ENCODE data around the gene ITPR1. TPM values are rescaled to one million over a fixed set of nuclear protein-coding genes. Genes with fewer than 3 reads are reported as not detected.

Gene ITPR1
- total and polyA plus RNA-seq, 10 of the 15 experiments (the other 5 are each of a cell fraction or from before 2014, with no cell fraction given): 12.2 to 239 (median 28.4) TPM

DNA sequence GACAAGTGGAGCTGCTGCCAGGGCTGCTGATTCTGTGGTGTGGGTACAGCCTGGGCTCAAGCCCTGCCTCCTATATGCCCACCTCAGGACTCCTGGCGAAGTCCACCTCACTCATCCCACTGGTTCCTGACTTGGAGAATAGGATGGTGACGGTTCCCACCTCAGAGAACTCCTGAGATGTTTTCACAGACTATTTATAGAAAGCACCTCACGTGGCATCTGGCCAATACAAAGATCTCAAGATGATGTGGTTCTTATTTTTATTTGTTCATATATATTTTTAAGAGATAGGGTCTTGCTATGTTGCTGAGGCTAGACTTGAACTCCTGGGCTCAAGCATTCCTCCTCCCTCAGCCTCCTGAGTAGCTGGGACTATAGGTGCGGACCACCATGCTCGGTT lies 249.2 kb downstream of the ITPR1 start:
- RAD21 ChIA-PET (ENCODE audit: unreplicated experiment): no interaction called here
- in situ Hi-C loops (cut with MboI): no loop called here

More for the DNA sequence above, 249.2 kb downstream of the ITPR1 start:
- BruUV-seq (replicated peaks): no TSS peak
- FAIRE-seq (no peak), DNase-seq (ENCODE audit: low read depth, low spot score) (no peak), ATAC-seq (no peak)
- Histone ChIP-seq H3K27me3 (replicated peaks in 1 of 2; ENCODE audit: control insufficient read depth in 2 of 2, insufficient read depth in 2 of 2, low read length in 1 of 2) (no peaks in the 10 kb centered on the region), H2AFZ (ENCODE audit: control insufficient read depth, low read depth, low read length) (no peak overlapping the region), H3K27ac (ENCODE audit: control insufficient read depth, insufficient read depth) (no peak overlapping the region), H3K4me1 (ENCODE audit: control insufficient read depth, insufficient read depth, low read length) (peaks cover 3% of the 10 kb centered on the region; the same call in 1 of the 2 replicates), H3K9ac (ENCODE audit: control insufficient read depth, insufficient read depth, low read length) (no peak overlapping the region), H4K20me1 (ENCODE audit: control insufficient read depth, insufficient read depth) (no peaks in the 10 kb centered on the region), H3K4me3 (no peak overlapping the region), H3K4me2 (ENCODE audit: control insufficient read depth, insufficient read depth) (no peak overlapping the region), H3K36me3 (ENCODE audit: control insufficient read depth in 2 of 2, insufficient read depth in 2 of 2, low read length in 1 of 2) (peaks cover 6 to 11% of the 10 kb centered on the region in 2 experiments; a peak in 3 of 4 replicates), H3K79me2 (ENCODE audit: control insufficient read depth, insufficient read depth, low read length) (no peaks in the 10 kb centered on the region), H3K9me3 (replicated peaks; ENCODE audit: control insufficient read depth, insufficient read depth, low read length) (no peaks in the 10 kb centered on the region)
- POLR2A ChIA-PET: no interaction called here
- 83% methylated on average over 5 of the region's 5 CpGs for WGBS (ENCODE audit: insufficient coverage, insufficient replicate concordance, low lambda C conversion rate, missing lambda C conversion rate)
- TF ChIP-seq MYC (IDR thresholded peaks at IDR 0.05; ENCODE audit: insufficient read depth, insufficient read length, insufficient replicate concordance, low read length, severe bottlenecking) (no peak), YBX1 (IDR thresholded peaks at IDR 0.05) (no peak), GABPA (IDR thresholded peaks at IDR 0.05; ENCODE audit: low read depth) (no peak), BCLAF1 (IDR thresholded peaks at IDR 0.05) (no peak), CBX5 (IDR thresholded peaks at IDR 0.05; ENCODE audit: low read depth) (no peak), STAT3 (IDR thresholded peaks at IDR 0.05; ENCODE audit: low read depth, low read length) (no peak), POLR2A (IDR thresholded peaks at IDR 0.05; ENCODE audit: low read depth, low read length) (no peak), CEBPB (IDR thresholded peaks at IDR 0.05; ENCODE audit: borderline replicate concordance in 1 of 2, low read depth in 2 of 2, low read length in 2 of 2) (no peak), CREB1 (IDR thresholded peaks at IDR 0.05; ENCODE audit: low read depth) (no peak), ASH2L (IDR thresholded peaks at IDR 0.05; ENCODE audit: borderline replicate concordance, low read depth) (no peak), HDGF (IDR thresholded peaks at IDR 0.05) (no peak), RB1 (IDR thresholded peaks at IDR 0.05; ENCODE audit: borderline replicate concordance) (no peak)
- TF ChIP-seq, protein P1, sequence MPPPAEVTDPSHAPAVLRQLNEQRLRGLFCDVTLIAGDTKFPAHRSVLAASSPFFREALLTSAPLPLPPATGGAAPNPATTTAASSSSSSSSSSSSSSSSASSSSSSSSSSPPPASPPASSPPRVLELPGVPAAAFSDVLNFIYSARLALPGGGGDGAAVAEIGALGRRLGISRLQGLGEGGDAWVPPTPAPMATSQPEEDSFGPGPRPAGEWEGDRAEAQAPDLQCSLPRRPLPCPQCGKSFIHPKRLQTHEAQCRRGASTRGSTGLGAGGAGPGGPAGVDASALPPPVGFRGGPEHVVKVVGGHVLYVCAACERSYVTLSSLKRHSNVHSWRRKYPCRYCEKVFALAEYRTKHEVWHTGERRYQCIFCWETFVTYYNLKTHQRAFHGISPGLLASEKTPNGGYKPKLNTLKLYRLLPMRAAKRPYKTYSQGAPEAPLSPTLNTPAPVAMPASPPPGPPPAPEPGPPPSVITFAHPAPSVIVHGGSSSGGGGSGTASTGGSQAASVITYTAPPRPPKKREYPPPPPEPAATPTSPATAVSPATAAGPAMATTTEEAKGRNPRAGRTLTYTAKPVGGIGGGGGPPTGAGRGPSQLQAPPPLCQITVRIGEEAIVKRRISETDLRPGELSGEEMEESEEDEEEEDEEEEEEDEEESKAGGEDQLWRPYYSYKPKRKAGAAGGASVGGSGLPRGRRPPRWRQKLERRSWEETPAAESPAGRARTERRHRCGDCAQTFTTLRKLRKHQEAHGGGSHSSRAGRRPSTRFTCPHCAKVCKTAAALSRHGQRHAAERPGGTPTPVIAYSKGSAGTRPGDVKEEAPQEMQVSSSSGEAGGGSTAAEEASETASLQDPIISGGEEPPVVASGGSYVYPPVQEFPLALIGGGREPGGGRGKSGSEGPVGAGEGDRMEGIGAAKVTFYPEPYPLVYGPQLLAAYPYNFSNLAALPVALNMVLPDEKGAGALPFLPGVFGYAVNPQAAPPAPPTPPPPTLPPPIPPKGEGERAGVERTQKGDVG (CRISPR knock-in tag; IDR thresholded peaks at IDR 0.05): no peak
- CTCF ChIA-PET: no interaction called here
- SMC1A ChIA-PET (ENCODE audit: uncharacterized antibody, unreplicated experiment): interaction anchor here (1.1 to 1.8 kb wide), 2 partner anchors 8 to 13 kb away, joined by 4 to 6 read pairs; no protein-coding TSS in a partner anchor
- intact Hi-C loops (cut with micrococcal nuclease; ENCODE audit: unreplicated experiment): no loop called here

Measured in GM12878 (cell line).